ENCODE results near the gene DNASE1. TPM values are rescaled to one million over a fixed set of nuclear protein-coding genes. Genes with fewer than 3 reads are reported as not detected.
A peak's percentile ranks its signal among the peaks of the same experiment; 100 is the strongest.

Gene DNASE1
- total and polyA plus RNA-seq, 9 of the 15 experiments (the other 6 are each of a cell fraction or from before 2014, with no cell fraction given), result 0.53 to 10.1 (median 5.9) TPM

- TF ChIP-seq DLX4 (CRISPR knock-in tag; IDR thresholded peaks at IDR 0.05) (no peak), NELFE (IDR thresholded peaks at IDR 0.05; ENCODE audit: insufficient read depth, insufficient read length) (no peak), RNF2 (IDR thresholded peaks at IDR 0.05) (no peak), MCM3 (IDR thresholded peaks at IDR 0.05) (no peak), ADNP (tag; IDR thresholded peaks at IDR 0.05) (no peak), SRSF1 (IDR thresholded peaks at IDR 0.05; ENCODE audit: low read depth, low read length) (no peak), MTF1 (CRISPR knock-in tag; IDR thresholded peaks at IDR 0.05; ENCODE audit: borderline replicate concordance) (no peak), BHLHE40 (IDR thresholded peaks at IDR 0.05; ENCODE audit: low read length) (peak; percentile 34; the same call in 1 of the 2 replicates), MYC (IDR thresholded peaks at IDR 0.05; ENCODE audit: low read depth, low read length) (0 out of 2 replicates have a peak, but pooled peaks have one; percentile 49), MYC (CRISPR knock-in tag; IDR thresholded peaks at IDR 0.05; ENCODE audit: borderline replicate concordance, low read depth) (no peak), ZNF146 (CRISPR knock-in tag; IDR thresholded peaks at IDR 0.05; ENCODE audit: unreplicated experiment) (no peak), CXXC5 (CRISPR knock-in tag; IDR thresholded peaks at IDR 0.05) (no peak), NFE2L1 (tag; IDR thresholded peaks at IDR 0.05; ENCODE audit: borderline replicate concordance, low read depth) (no peak), CREB1 (IDR thresholded peaks at IDR 0.05) (no peak), CREB1 (CRISPR knock-in tag; IDR thresholded peaks at IDR 0.05) (no peak), NR1H2 (CRISPR knock-in tag; IDR thresholded peaks at IDR 0.05) (no peak), OTX1 (CRISPR knock-in tag; IDR thresholded peaks at IDR 0.05) (no peak), HIVEP1 (CRISPR knock-in tag; IDR thresholded peaks at IDR 0.05) (no peak)
- TF ChIP-seq, protein P1, sequence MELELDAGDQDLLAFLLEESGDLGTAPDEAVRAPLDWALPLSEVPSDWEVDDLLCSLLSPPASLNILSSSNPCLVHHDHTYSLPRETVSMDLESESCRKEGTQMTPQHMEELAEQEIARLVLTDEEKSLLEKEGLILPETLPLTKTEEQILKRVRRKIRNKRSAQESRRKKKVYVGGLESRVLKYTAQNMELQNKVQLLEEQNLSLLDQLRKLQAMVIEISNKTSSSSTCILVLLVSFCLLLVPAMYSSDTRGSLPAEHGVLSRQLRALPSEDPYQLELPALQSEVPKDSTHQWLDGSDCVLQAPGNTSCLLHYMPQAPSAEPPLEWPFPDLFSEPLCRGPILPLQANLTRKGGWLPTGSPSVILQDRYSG (tag; conservative IDR thresholded peaks at IDR 0.05; ENCODE audit: low read depth), result no peak
- TF ChIP-seq, protein P2, sequence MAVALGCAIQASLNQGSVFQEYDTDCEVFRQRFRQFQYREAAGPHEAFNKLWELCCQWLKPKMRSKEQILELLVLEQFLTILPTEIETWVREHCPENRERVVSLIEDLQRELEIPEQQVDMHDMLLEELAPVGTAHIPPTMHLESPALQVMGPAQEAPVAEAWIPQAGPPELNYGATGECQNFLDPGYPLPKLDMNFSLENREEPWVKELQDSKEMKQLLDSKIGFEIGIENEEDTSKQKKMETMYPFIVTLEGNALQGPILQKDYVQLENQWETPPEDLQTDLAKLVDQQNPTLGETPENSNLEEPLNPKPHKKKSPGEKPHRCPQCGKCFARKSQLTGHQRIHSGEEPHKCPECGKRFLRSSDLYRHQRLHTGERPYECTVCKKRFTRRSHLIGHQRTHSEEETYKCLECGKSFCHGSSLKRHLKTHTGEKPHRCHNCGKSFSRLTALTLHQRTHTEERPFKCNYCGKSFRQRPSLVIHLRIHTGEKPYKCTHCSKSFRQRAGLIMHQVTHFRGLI (CRISPR knock-in tag; IDR thresholded peaks at IDR 0.05), result no peak
These were observed at the start of gene DNASE1 (continued) for GRCh38 chr16:3654249-3654991.
